ENCODE data around the gene PDIA6. TPM values are rescaled to one million over a fixed set of nuclear protein-coding genes. Genes with fewer than 3 reads are reported as not detected.

Gene PDIA6
- total RNA-seq, 1 donor: 277 TPM

GRCh38 chr2:10772868-10773215, 39.7 kb downstream of the PDIA6 start:
- no peak overlapping the region for H3K4me3 ChIP-seq (ENCODE audit: low read depth, low read length)
- no peak for TF ChIP-seq CTCF (IDR thresholded peaks at IDR 0.05; ENCODE audit: insufficient read depth, low read length)
- no peak for DNase-seq (ENCODE audit: low read depth)

GRCh38 chr2:10772201-10772867, 40.3 kb downstream of the PDIA6 start:
- H3K4me3 ChIP-seq (ENCODE audit: low read depth, low read length): no peak overlapping the region
- DNase-seq (ENCODE audit: low read depth): no peak

GRCh38 chr2:10771786-10772185, 40.8 kb downstream of the PDIA6 start:
- TF ChIP-seq CTCF (IDR thresholded peaks at IDR 0.05; ENCODE audit: insufficient read depth, low read length): no peak
- H3K4me3 ChIP-seq (ENCODE audit: low read depth, low read length): no peak overlapping the region
- no peak for DNase-seq (ENCODE audit: low read depth)

More at GRCh38 chr2:10772201-10772867, 40.3 kb downstream of the PDIA6 start:
- no peak for TF ChIP-seq CTCF (IDR thresholded peaks at IDR 0.05; ENCODE audit: insufficient read depth, low read length)

- TF ChIP-seq CTCF (IDR thresholded peaks at IDR 0.05; ENCODE audit: insufficient read depth, low read length): no peak
- no peak overlapping the region for H3K4me3 ChIP-seq (ENCODE audit: low read depth, low read length)
- no peak for DNase-seq (ENCODE audit: low read depth)
These were observed 41.4 kb downstream of the PDIA6 start for GRCh38 chr2:10770956-10771750.

- no peak for DNase-seq (ENCODE audit: low read depth)
These were observed 44.5 kb downstream of the PDIA6 start for GRCh38 chr2:10768063-10768507.

GRCh38 chr2:10765914-10766313, 46.7 kb downstream of the PDIA6 start:
- DNase-seq (ENCODE audit: low read depth): no peak
- no peak for TF ChIP-seq CTCF (IDR thresholded peaks at IDR 0.05; ENCODE audit: insufficient read depth, low read length)
- H3K4me3 ChIP-seq (ENCODE audit: low read depth, low read length): no peak overlapping the region

More at GRCh38 chr2:10768063-10768507, 44.5 kb downstream of the PDIA6 start:
- TF ChIP-seq CTCF (IDR thresholded peaks at IDR 0.05; ENCODE audit: insufficient read depth, low read length): no peak
- H3K4me3 ChIP-seq (ENCODE audit: low read depth, low read length): no peak overlapping the region
